ACHN (cell line): Measurements from ENCODE around the gene TAS1R1.

Source experiments
- DNase-seq: peaks from one replicate; pipeline ENCODE4 v3.0.0-alpha.2; 2015
- in situ Hi-C: cut with HindIII; loops from 2 replicates; pipeline ENCODE4 v1.10.0; 2017; ENCODE audit warnings: low sequenced_read_pairs, low pct_ligation_motif_present, low pct_unique_long_range_greater_than_20kb

Gene TAS1R1

GRCh38 chr1:6585081-6585722 lies 30.1 kb downstream of the TAS1R1 start:
- in situ Hi-C loops: no loop called here
- no peak for DNase-seq

GRCh38 chr1:6585841-6586240 lies 30.7 kb downstream of the TAS1R1 start:
- no peak for DNase-seq
- in situ Hi-C loops: no loop called here

GRCh38 chr1:6586404-6586816 lies 31.3 kb downstream of the TAS1R1 start:
- DNase-seq: no peak
- in situ Hi-C loops: no loop called here

GRCh38 chr1:6587261-6588005 lies 32.3 kb downstream of the TAS1R1 start:
- in situ Hi-C loops: no loop called here
- no peak for DNase-seq

GRCh38 chr1:6588128-6588892 lies 33.2 kb downstream of the TAS1R1 start:
- in situ Hi-C loops: no loop called here
- DNase-seq: no peak

- DNase-seq: no peak
- in situ Hi-C loops: no loop called here
Measured at GRCh38 chr1:6588893-6589520, 33.9 kb downstream of the TAS1R1 start.

GRCh38 chr1:6590046-6590445 lies 34.9 kb downstream of the TAS1R1 start:
- no peak for DNase-seq
- in situ Hi-C loops: no loop called here

GRCh38 chr1:6591222-6591621 lies 36.1 kb downstream of the TAS1R1 start:
- DNase-seq: no peak
- in situ Hi-C loops: no loop called here

- DNase-seq: no peak
- in situ Hi-C loops: no loop called here
Measured at GRCh38 chr1:6591644-6592043, 36.5 kb downstream of the TAS1R1 start.

- no peak for DNase-seq
- in situ Hi-C loops: no loop called here
Measured at GRCh38 chr1:6592441-6592840, 37.3 kb downstream of the TAS1R1 start.

GRCh38 chr1:6592865-6593593 lies 37.9 kb downstream of the TAS1R1 start:
- no peak for DNase-seq
- in situ Hi-C loops: no loop called here

- in situ Hi-C loops: no loop called here
- DNase-seq: no peak
Measured at GRCh38 chr1:6593810-6594209, 38.7 kb downstream of the TAS1R1 start.

- in situ Hi-C loops: no loop called here
Measured at GRCh38 chr1:6594977-6595740, 40.1 kb downstream of the TAS1R1 start.

GRCh38 chr1:6596351-6596750 lies 41.2 kb downstream of the TAS1R1 start:
- DNase-seq: no peak
- in situ Hi-C loops: no loop called here

More at GRCh38 chr1:6594977-6595740, 40.1 kb downstream of the TAS1R1 start:
- DNase-seq: no peak

- in situ Hi-C loops: no loop called here
- no peak for DNase-seq
Measured at GRCh38 chr1:6596886-6597776, 42.0 kb downstream of the TAS1R1 start.

- no peak for DNase-seq
Measured at GRCh38 chr1:6597777-6598131, 42.6 kb downstream of the TAS1R1 start.

More at GRCh38 chr1:6597777-6598131, 42.6 kb downstream of the TAS1R1 start:
- in situ Hi-C loops: no loop called here
